HL-60 (cell line): Measurements from ENCODE around the gene WARS2.

Experiments used
- GABPA ChIP-seq: IDR thresholded peaks from 2 replicates; pipeline ENCODE4 v1.6.1; 2012; ENCODE audit warnings: low read depth
- POLR2AphosphoS5 ChIP-seq: IDR thresholded peaks from 2 replicates; pipeline ENCODE4 v1.6.1; 2012; ENCODE audit warnings: low read depth
- SPI1 ChIP-seq: IDR thresholded peaks from 2 replicates; pipeline ENCODE4 v1.6.1; 2012; ENCODE audit warnings: low read depth, mild to moderate bottlenecking, borderline replicate concordance
- TF ChIP-seq, protein P1 (sequence below): IDR thresholded peaks from one replicate; pipeline ENCODE4 v1.5.1; 2011; ENCODE audit warnings: low read length, control low read depth, inconsistent platforms; ENCODE audit not compliant: insufficient read depth
- TF ChIP-seq, protein P2 (sequence below): IDR thresholded peaks from 2 replicates; pipeline ENCODE4 v1.6.1; 2012; ENCODE audit warnings: low read depth; ENCODE audit not compliant: insufficient replicate concordance

- TF ChIP-seq POLR2AphosphoS5 (no peak), GABPA (no peak), SPI1 (no peak)
- TF ChIP-seq, protein P1, sequence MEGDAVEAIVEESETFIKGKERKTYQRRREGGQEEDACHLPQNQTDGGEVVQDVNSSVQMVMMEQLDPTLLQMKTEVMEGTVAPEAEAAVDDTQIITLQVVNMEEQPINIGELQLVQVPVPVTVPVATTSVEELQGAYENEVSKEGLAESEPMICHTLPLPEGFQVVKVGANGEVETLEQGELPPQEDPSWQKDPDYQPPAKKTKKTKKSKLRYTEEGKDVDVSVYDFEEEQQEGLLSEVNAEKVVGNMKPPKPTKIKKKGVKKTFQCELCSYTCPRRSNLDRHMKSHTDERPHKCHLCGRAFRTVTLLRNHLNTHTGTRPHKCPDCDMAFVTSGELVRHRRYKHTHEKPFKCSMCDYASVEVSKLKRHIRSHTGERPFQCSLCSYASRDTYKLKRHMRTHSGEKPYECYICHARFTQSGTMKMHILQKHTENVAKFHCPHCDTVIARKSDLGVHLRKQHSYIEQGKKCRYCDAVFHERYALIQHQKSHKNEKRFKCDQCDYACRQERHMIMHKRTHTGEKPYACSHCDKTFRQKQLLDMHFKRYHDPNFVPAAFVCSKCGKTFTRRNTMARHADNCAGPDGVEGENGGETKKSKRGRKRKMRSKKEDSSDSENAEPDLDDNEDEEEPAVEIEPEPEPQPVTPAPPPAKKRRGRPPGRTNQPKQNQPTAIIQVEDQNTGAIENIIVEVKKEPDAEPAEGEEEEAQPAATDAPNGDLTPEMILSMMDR: no peak
- TF ChIP-seq, protein P2, sequence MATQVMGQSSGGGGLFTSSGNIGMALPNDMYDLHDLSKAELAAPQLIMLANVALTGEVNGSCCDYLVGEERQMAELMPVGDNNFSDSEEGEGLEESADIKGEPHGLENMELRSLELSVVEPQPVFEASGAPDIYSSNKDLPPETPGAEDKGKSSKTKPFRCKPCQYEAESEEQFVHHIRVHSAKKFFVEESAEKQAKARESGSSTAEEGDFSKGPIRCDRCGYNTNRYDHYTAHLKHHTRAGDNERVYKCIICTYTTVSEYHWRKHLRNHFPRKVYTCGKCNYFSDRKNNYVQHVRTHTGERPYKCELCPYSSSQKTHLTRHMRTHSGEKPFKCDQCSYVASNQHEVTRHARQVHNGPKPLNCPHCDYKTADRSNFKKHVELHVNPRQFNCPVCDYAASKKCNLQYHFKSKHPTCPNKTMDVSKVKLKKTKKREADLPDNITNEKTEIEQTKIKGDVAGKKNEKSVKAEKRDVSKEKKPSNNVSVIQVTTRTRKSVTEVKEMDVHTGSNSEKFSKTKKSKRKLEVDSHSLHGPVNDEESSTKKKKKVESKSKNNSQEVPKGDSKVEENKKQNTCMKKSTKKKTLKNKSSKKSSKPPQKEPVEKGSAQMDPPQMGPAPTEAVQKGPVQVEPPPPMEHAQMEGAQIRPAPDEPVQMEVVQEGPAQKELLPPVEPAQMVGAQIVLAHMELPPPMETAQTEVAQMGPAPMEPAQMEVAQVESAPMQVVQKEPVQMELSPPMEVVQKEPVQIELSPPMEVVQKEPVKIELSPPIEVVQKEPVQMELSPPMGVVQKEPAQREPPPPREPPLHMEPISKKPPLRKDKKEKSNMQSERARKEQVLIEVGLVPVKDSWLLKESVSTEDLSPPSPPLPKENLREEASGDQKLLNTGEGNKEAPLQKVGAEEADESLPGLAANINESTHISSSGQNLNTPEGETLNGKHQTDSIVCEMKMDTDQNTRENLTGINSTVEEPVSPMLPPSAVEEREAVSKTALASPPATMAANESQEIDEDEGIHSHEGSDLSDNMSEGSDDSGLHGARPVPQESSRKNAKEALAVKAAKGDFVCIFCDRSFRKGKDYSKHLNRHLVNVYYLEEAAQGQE: no peak
Measured at GRCh38 chr1:118988186-118989005, 152.1 kb downstream of the WARS2 start, which contains the start of gene TBX15.
